Natural killer cell (primary cell): ENCODE measurements around the gene CD3G. TPM values are rescaled to one million over a fixed set of nuclear protein-coding genes. Genes with fewer than 3 reads are reported as not detected.

Source experiments
- ATAC-seq, 3 donors: fragments of 150-1000 bp in 2 of 3; fragments of 200-7000 bp in 1 of 3; cut with Tn5 transposase; 1 replicate in 1 of 3; 2 replicates in 2 of 3; pipeline ENCODE4 v1.10.0; 2021; ENCODE audit warnings: mild to moderate bottlenecking in 2 of 3, moderate library complexity in 2 of 3
- DNase-seq, 2 donors: peaks; one replicate each; pipeline versions ENCODE4 v3.0.0 to v3.0.0-alpha.2; 2013 to 2021; ENCODE audit warnings: mixed read lengths in 1 of 2
- H3K27ac ChIP-seq: one replicate; pipeline ENCODE4 v1.5.1; 2013; ENCODE audit warnings: mild to moderate bottlenecking, low read length
- H3K27me3 ChIP-seq: one replicate; pipeline ENCODE4 v1.6.1; 2013; ENCODE audit warnings: low read length; ENCODE audit not compliant: control insufficient read depth, insufficient read depth
- H3K36me3 ChIP-seq: one replicate; pipeline ENCODE4 v1.6.1; 2013; ENCODE audit warnings: low read length; ENCODE audit not compliant: control insufficient read depth, insufficient read depth
- H3K4me1 ChIP-seq: one replicate; pipeline ENCODE4 v1.6.1; 2013; ENCODE audit warnings: low read length; ENCODE audit not compliant: control insufficient read depth, insufficient read depth
- H3K4me3 ChIP-seq: one replicate; pipeline ENCODE4 v1.5.1; 2013; ENCODE audit warnings: low read length
- H3K9me3 ChIP-seq: one replicate; pipeline ENCODE4 v1.6.1; 2013; ENCODE audit warnings: low read length; ENCODE audit not compliant: control insufficient read depth, insufficient read depth
- H3K27ac Mint-ChIP-seq, 2 donors: one replicate each; pipeline ENCODE4 v1.8.0; 2022; ENCODE audit warnings: mild to moderate bottlenecking in 2 of 2, mixed read lengths in 2 of 2, moderate library complexity in 1 of 2
- H3K27me3 Mint-ChIP-seq, 2 donors: one replicate each; pipeline ENCODE4 v1.8.0; 2022; ENCODE audit warnings: low read depth in 2 of 2, mixed read lengths in 2 of 2
- H3K36me3 Mint-ChIP-seq: one replicate; pipeline ENCODE4 v1.8.0; 2022; ENCODE audit warnings: mixed read lengths
- H3K4me1 Mint-ChIP-seq, 2 donors: one replicate each; pipeline ENCODE4 v1.8.0; 2022; ENCODE audit warnings: mixed read lengths in 2 of 2
- H3K4me3 Mint-ChIP-seq: one replicate; pipeline ENCODE4 v1.8.0; 2022; ENCODE audit warnings: mild to moderate bottlenecking, moderate library complexity, mixed read lengths
- H3K9me3 Mint-ChIP-seq, 2 donors: one replicate each; pipeline ENCODE4 v1.8.0; 2022; ENCODE audit warnings: mixed read lengths in 2 of 2
- CTCF ChIP-seq: fragments of 200-600 bp; IDR thresholded peaks from one replicate; pipeline ENCODE4 v1.8.0; 2022; ENCODE audit warnings: antibody characterized with exemption
- WGBS: methylation state at CpG from one replicate; pipeline ENCODE4 v1.1.7; 2013; ENCODE audit warnings: missing lambda C conversion rate; ENCODE audit not compliant: insufficient coverage; 5-methylcytosine and 5-hydroxymethylcytosine counted together
- intact Hi-C: fragments of 100-400 bp; cut with micrococcal nuclease; formaldehyde crosslinking; loops from one replicate; pipeline ENCODE4 v1.14.2; 2022
- total RNA-seq, 4 donors: library from RNA; stranded (reverse); fragments of 120-200 nt in 1 of 4; gene quantifications; one replicate each; pipeline versions ENCODE4 v1.2.3 to v1.2.4, GENCODE V29; 2013 to 2022

The CD3G gene
- total RNA-seq, 3 donors from 2014 or later (not counting 1 experiment from before 2014, with no cell fraction given) = 7.6 to 52.1 (median 8.2) TPM

- Mint-ChIP-seq H3K36me3 (peaks cover 38% of the 10 kb centered on the region), H3K27ac (no peak overlapping the region)
These were observed 35.4 kb downstream of the CD3G start for GRCh38 chr11:118379497-118379896.

DNA sequence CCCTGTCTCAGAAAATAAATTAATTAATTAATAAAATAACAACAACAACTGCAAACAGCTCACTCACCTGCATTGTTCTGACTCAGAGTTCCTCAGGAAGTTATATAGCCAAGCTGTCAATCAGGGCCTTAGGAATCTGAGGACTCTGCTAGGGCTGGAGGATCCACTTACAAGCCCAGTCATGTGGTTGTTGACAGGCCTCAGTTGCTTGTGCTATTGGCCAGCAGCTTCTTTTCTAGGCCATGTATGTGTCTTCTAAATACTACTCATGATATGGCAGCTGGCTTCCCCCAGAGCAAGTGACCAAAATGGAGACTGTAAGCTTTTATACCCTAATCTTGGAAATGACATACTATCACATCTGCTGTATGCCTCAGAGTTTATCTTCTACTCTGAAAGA lies 36.4 kb downstream of the CD3G start:
- TF ChIP-seq CTCF = no peak
- no peaks in the 10 kb centered on the region for H3K27me3 Mint-ChIP-seq
- H3K9me3 Mint-ChIP-seq = no peaks in the 10 kb centered on the region
- no peaks in the 10 kb centered on the region for H3K4me1 Mint-ChIP-seq
- H3K4me3 Mint-ChIP-seq = no peak overlapping the region
- no peaks in the 10 kb centered on the region for H3K9me3 ChIP-seq
- H3K4me1 ChIP-seq = no peaks in the 10 kb centered on the region
- DNase-seq (no peak), ATAC-seq (no peak)
- H3K27ac ChIP-seq = no peak overlapping the region
- no peaks in the 10 kb centered on the region for H3K27me3 ChIP-seq
- H3K36me3 ChIP-seq = peaks cover 91% of the 10 kb centered on the region
- H3K4me3 ChIP-seq = no peak overlapping the region
- intact Hi-C loops = no loop called here
- no peak overlapping the region for H3K27ac Mint-ChIP-seq
- peaks cover 40% of the 10 kb centered on the region for H3K36me3 Mint-ChIP-seq

More at GRCh38 chr11:118379497-118379896, 35.4 kb downstream of the CD3G start:
- Histone ChIP-seq H3K27me3 (no peaks in the 10 kb centered on the region), H3K4me3 (no peak overlapping the region), H3K4me1 (no peaks in the 10 kb centered on the region), H3K27ac (no peak overlapping the region), H3K36me3 (peaks cover 87% of the 10 kb centered on the region), H3K9me3 (no peaks in the 10 kb centered on the region)
- 99% methylated on average over 3 of the region's 4 CpGs for WGBS
- no peak for TF ChIP-seq CTCF
- Mint-ChIP-seq H3K4me3 (no peak overlapping the region), H3K27me3 (no peaks in the 10 kb centered on the region), H3K4me1 (no peaks in the 10 kb centered on the region), H3K9me3 (no peaks in the 10 kb centered on the region)
- no peak for DNase-seq
- no peak for ATAC-seq
- intact Hi-C loops = no loop called here

GRCh38 chr11:118382954-118383353 lies 38.8 kb downstream of the CD3G start:
- intact Hi-C loops = no loop called here
- no peak overlapping the region for H3K4me3 Mint-ChIP-seq
- no peaks in the 10 kb centered on the region for H3K27me3 Mint-ChIP-seq
- H3K36me3 Mint-ChIP-seq = peaks cover 64% of the 10 kb centered on the region
- no peak for DNase-seq
- Histone ChIP-seq H3K27me3 (no peaks in the 10 kb centered on the region), H3K4me3 (no peak overlapping the region), H3K36me3 (peaks cover 99% of the 10 kb centered on the region), H3K9me3 (no peaks in the 10 kb centered on the region), H3K27ac (no peak overlapping the region), H3K4me1 (no peaks in the 10 kb centered on the region)
- no peaks in the 10 kb centered on the region for H3K9me3 Mint-ChIP-seq
- WGBS = 96% methylated on average over 3 of the region's 3 CpGs
- ATAC-seq = no peak
- no peaks in the 10 kb centered on the region for H3K4me1 Mint-ChIP-seq
- no peak for TF ChIP-seq CTCF
- no peak overlapping the region for H3K27ac Mint-ChIP-seq

GRCh38 chr11:118383657-118384056 lies 39.5 kb downstream of the CD3G start:
- TF ChIP-seq CTCF = no peak
- H3K4me1 ChIP-seq = no peaks in the 10 kb centered on the region
- WGBS = no CpG with 5 or more reads among the region's 3 CpGs
- intact Hi-C loops = no loop called here
- H3K9me3 ChIP-seq = no peaks in the 10 kb centered on the region
- no peak overlapping the region for H3K4me3 ChIP-seq
- H3K27me3 ChIP-seq = no peaks in the 10 kb centered on the region
- H3K36me3 Mint-ChIP-seq = peaks cover 64% of the 10 kb centered on the region
- H3K27me3 Mint-ChIP-seq = no peaks in the 10 kb centered on the region
- H3K4me1 Mint-ChIP-seq = no peaks in the 10 kb centered on the region
- no peak overlapping the region for H3K27ac Mint-ChIP-seq
- DNase-seq = no peak
- no peak overlapping the region for H3K4me3 Mint-ChIP-seq
- no peaks in the 10 kb centered on the region for H3K9me3 Mint-ChIP-seq
- ATAC-seq = no peak
- peaks cover 96% of the 10 kb centered on the region for H3K36me3 ChIP-seq
- H3K27ac ChIP-seq = no peak overlapping the region
